OCI-LY7 (cell line): ENCODE measurements around the gene LSS.
"Not testable (repeated sequence)": the region's sequence is repeated elsewhere in the genome, so short reads cannot be mapped to it uniquely, and the experiment has no call there.

Experiments
- EZH2phosphoT487 ChIP-seq: fragments of 200-600 bp; sonication (generic); IDR thresholded peaks from 2 replicates; pipeline ENCODE4 v1.6.1; 2018; ENCODE audit warnings: low read depth, borderline replicate concordance, mild to moderate bottlenecking, mixed run types, antibody characterized with exemption, low read length, moderate library complexity, mixed read lengths
- TF ChIP-seq, protein P1 (sequence below): fragments of 200-600 bp; sonication (generic); conservative IDR thresholded peaks from 2 replicates; pipeline ENCODE4 v1.5.1; 2014; ENCODE audit warnings: mild to moderate bottlenecking, antibody characterized with exemption, low read length, moderate library complexity, mixed read lengths

DNA sequence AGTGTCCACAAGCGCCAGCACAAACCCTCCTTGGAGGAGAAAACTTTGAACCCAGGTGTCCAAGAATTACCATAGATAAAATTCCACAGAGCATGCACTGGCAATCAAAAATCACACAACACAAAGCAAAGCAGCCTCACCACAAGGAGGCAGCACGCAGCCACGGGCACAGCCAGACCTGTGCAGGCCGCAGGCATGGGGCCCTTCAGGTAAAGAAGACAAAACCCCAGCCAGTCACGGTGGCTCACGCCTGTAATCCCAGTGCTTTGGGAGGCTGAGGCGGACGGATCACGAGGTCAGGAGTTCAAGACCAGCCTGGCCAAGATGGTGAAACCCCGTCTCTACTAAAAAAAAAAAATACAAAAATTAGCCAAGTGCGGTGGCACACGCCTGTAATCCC is 81.1 kb downstream of the LSS start:
- TF ChIP-seq, protein P1, sequence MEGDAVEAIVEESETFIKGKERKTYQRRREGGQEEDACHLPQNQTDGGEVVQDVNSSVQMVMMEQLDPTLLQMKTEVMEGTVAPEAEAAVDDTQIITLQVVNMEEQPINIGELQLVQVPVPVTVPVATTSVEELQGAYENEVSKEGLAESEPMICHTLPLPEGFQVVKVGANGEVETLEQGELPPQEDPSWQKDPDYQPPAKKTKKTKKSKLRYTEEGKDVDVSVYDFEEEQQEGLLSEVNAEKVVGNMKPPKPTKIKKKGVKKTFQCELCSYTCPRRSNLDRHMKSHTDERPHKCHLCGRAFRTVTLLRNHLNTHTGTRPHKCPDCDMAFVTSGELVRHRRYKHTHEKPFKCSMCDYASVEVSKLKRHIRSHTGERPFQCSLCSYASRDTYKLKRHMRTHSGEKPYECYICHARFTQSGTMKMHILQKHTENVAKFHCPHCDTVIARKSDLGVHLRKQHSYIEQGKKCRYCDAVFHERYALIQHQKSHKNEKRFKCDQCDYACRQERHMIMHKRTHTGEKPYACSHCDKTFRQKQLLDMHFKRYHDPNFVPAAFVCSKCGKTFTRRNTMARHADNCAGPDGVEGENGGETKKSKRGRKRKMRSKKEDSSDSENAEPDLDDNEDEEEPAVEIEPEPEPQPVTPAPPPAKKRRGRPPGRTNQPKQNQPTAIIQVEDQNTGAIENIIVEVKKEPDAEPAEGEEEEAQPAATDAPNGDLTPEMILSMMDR, result peak; percentile 67
- TF ChIP-seq EZH2phosphoT487, result not testable (repeated sequence)
